Measurements from ENCODE around the gene SSBP3. TPM values are rescaled to one million over a fixed set of nuclear protein-coding genes. Genes with fewer than 3 reads are reported as not detected.

SSBP3 gene
- total and polyA plus RNA-seq, 9 of the 15 experiments (the other 6 are each of a cell fraction or from before 2014, with no cell fraction given), result 8.7 to 108 (median 33.8) TPM

GRCh38 chr1:54409156-54410142 is 3.3 kb upstream of the SSBP3 start (continued):
- TF ChIP-seq E2F1 (CRISPR knock-in tag; IDR thresholded peaks at IDR 0.05) (no peak), STAT5A (IDR thresholded peaks at IDR 0.05; ENCODE audit: borderline replicate concordance, low read length) (peak; percentile 20; the same call in 1 of the 2 replicates), PURB (CRISPR knock-in tag; IDR thresholded peaks at IDR 0.05; ENCODE audit: low read depth) (no peak), ZNF324 (CRISPR knock-in tag; IDR thresholded peaks at IDR 0.05) (no peak), KHSRP (IDR thresholded peaks at IDR 0.05) (no peak; the same call in 1 of the 2 replicates), ZNF707 (CRISPR knock-in tag; conservative IDR thresholded peaks at IDR 0.05) (no peak), ZC3H8 (IDR thresholded peaks at IDR 0.05) (no peak; the same call in 1 of the 2 replicates), ZC3H11A (IDR thresholded peaks at IDR 0.05; ENCODE audit: low read depth, low read length) (no peak), ZNF395 (CRISPR knock-in tag; IDR thresholded peaks at IDR 0.05) (no peak), MCM7 (IDR thresholded peaks at IDR 0.05) (no peak), PHB2 (IDR thresholded peaks at IDR 0.05; ENCODE audit: low read depth) (no peak; the same call in 1 of the 2 replicates), ZNF311 (CRISPR knock-in tag; IDR thresholded peaks at IDR 0.05) (no peak), ELF1 (tag; IDR thresholded peaks at IDR 0.05) (no peak), KAT8 (IDR thresholded peaks at IDR 0.05; ENCODE audit: low read depth) (no peak), FOXK1 (CRISPR knock-in tag; IDR thresholded peaks at IDR 0.05; ENCODE audit: borderline replicate concordance) (peak; percentile 64; the same call in 1 of the 2 replicates), RAD21 (CRISPR knock-in tag; conservative IDR thresholded peaks at IDR 0.05 in 1 of 2, IDR thresholded peaks at IDR 0.05 in 1 of 2) (peak in 1 of 2 experiments; percentile 28; a peak in 2 of 4 replicates), TAL1 (IDR thresholded peaks at IDR 0.05) (peak; percentile 53), HOMEZ (CRISPR knock-in tag; IDR thresholded peaks at IDR 0.05) (no peak), CBX2 (IDR thresholded peaks at IDR 0.05; ENCODE audit: insufficient read depth, low read length, poor library complexity, severe bottlenecking) (no peak)
